ENCODE results near the gene STAT3. TPM values are rescaled to one million over a fixed set of nuclear protein-coding genes. Genes with fewer than 3 reads are reported as not detected.
A peak's percentile ranks its signal among the peaks of the same experiment; 100 is the strongest.

The STAT3 gene
- total RNA-seq, 2 experiments from 2014 or later = 276 to 286 TPM

- peaks cover 42% of the 10 kb centered on the region for H3K36me3 Mint-ChIP-seq (ENCODE audit: low read depth)
- DNase-seq (peak; percentile 58), ATAC-seq (no peak)
- intact Hi-C loops (cut with micrococcal nuclease) = loop anchor here (5.0 kb wide), 2 partner anchors 46 to 66 kb away; no protein-coding TSS in a partner anchor
- H3K9me3 Mint-ChIP-seq = peaks cover 2% of the 10 kb centered on the region
- ChIA-PET CTCF (interaction anchor here (1.0 to 32.2 kb wide), 9 partner anchors 9 to 370 kb away, joined by 3 to 968 read pairs (median 6); partner anchors contain the start of gene DNAJC7), POLR2A (interaction anchor here (0.7 to 3.8 kb wide), 17 partner anchors 9 to 190 kb away, joined by 3 to 37 read pairs (median 5); partner anchors contain the start of genes PSMC3IP and STAT5A)
- H3K4me1 Mint-ChIP-seq (ENCODE audit: low read depth) = peaks cover 54% of the 10 kb centered on the region
- TF ChIP-seq CTCF (IDR thresholded peaks at IDR 0.05) = no peak
- no peaks in the 10 kb centered on the region for H3K27me3 Mint-ChIP-seq
- H3K4me3 Mint-ChIP-seq = peak overlapping the region; percentile 97
- peak overlapping the region; percentile 100 for H3K27ac Mint-ChIP-seq
These were observed 421 bp downstream of the STAT3 start for GRCh38 chr17:42387661-42388380.

GRCh38 chr17:42386777-42387657 lies 1.2 kb downstream of the STAT3 start:
- DNase-seq (peak; percentile 24), ATAC-seq (no peak)
- Mint-ChIP-seq H3K9me3 (peaks cover 2% of the 10 kb centered on the region), H3K27ac (peak overlapping the region; percentile 100), H3K27me3 (no peaks in the 10 kb centered on the region), H3K36me3 (ENCODE audit: low read depth) (peaks cover 50% of the 10 kb centered on the region), H3K4me1 (ENCODE audit: low read depth) (peaks cover 57% of the 10 kb centered on the region), H3K4me3 (peak overlapping the region; percentile 97)
- CTCF ChIA-PET = interaction anchor here (11.1 to 32.2 kb wide), 2 partner anchors 18 to 64 kb away, joined by 140 to 968 read pairs; no protein-coding TSS in a partner anchor
- no peak for TF ChIP-seq CTCF (IDR thresholded peaks at IDR 0.05)
- POLR2A ChIA-PET = interaction anchor here (0.7 to 3.8 kb wide), 4 partner anchors 13 to 74 kb away, joined by 3 to 37 read pairs (median 20); no protein-coding TSS in a partner anchor
- intact Hi-C loops (cut with micrococcal nuclease) = loop anchor here (5.0 kb wide), 2 partner anchors 45 to 65 kb away; no protein-coding TSS in a partner anchor

GRCh38 chr17:42381898-42382297 lies 6.3 kb downstream of the STAT3 start:
- CTCF ChIA-PET = interaction anchor here (0.7 to 1.1 kb wide), 2 partner anchors 21 to 60 kb away, joined by 3 to 4 read pairs; no protein-coding TSS in a partner anchor
- intact Hi-C loops (cut with micrococcal nuclease) = no loop called here
- no peak for TF ChIP-seq CTCF (IDR thresholded peaks at IDR 0.05)
- peaks cover 72% of the 10 kb centered on the region for H3K4me1 Mint-ChIP-seq (ENCODE audit: low read depth)
- POLR2A ChIA-PET = interaction anchor here (1.0 kb wide), 1 partner anchor 85 kb away, joined by 3 read pairs; no protein-coding TSS in a partner anchor
- DNase-seq = no peak
- H3K27me3 Mint-ChIP-seq = no peaks in the 10 kb centered on the region
- H3K9me3 Mint-ChIP-seq = peaks cover 2% of the 10 kb centered on the region
- H3K27ac Mint-ChIP-seq = no peak overlapping the region
- H3K36me3 Mint-ChIP-seq (ENCODE audit: low read depth) = peaks cover 68% of the 10 kb centered on the region
- H3K4me3 Mint-ChIP-seq = no peak overlapping the region
- no peak for ATAC-seq

- H3K4me3 Mint-ChIP-seq = no peak overlapping the region
- peak overlapping the region; percentile 39 for H3K27ac Mint-ChIP-seq
- no peak for ATAC-seq
- CTCF ChIA-PET = interaction anchor here (0.9 kb wide), 1 partner anchor 22 kb away, joined by 3 read pairs; no protein-coding TSS in a partner anchor
- intact Hi-C loops (cut with micrococcal nuclease) = no loop called here
- peaks cover 64% of the 10 kb centered on the region for H3K4me1 Mint-ChIP-seq (ENCODE audit: low read depth)
- no peak for TF ChIP-seq CTCF (IDR thresholded peaks at IDR 0.05)
- no peaks in the 10 kb centered on the region for H3K27me3 Mint-ChIP-seq
- POLR2A ChIA-PET = interaction anchor here (0.6 to 4.3 kb wide), 4 partner anchors 8 to 69 kb away, joined by 3 to 23 read pairs (median 4); partner anchors contain the start of gene STAT3
- DNase-seq = no peak
- H3K36me3 Mint-ChIP-seq (ENCODE audit: low read depth) = peaks cover 60% of the 10 kb centered on the region
- H3K9me3 Mint-ChIP-seq = no peaks in the 10 kb centered on the region
These were observed 7.3 kb downstream of the STAT3 start for GRCh38 chr17:42380935-42381334.

Data from activated CD8-positive, alpha-beta T cell treated with anti-CD3 and anti-CD28 coated beads for 36 hours (primary cell).